Head of caudate nucleus (tissue), 42 donors: ENCODE measurements around the gene NRDE2.

Experiments used
- DNase-seq, 42 donors: peaks; one replicate each; pipeline versions ENCODE4 v3.0.0 to v3.0.0-alpha.2; 2020 to 2021; ENCODE audit warnings: mixed read lengths in 7 of 42
- intact Hi-C: fragments of 100-400 bp; cut with DNase I; formaldehyde crosslinking; loops from one replicate; pipeline ENCODE4 v1.15.0; 2022

NRDE2 gene

GRCh38 chr14:90302529-90303303 is 29.0 kb downstream of the NRDE2 start:
- DNase-seq = no peak
- intact Hi-C loops = loop anchor here (10.0 kb wide), 2 partner anchors 392 to 452 kb away; no protein-coding TSS in a partner anchor

- intact Hi-C loops = loop anchor here (10.0 kb wide), 2 partner anchors 393 to 453 kb away; no protein-coding TSS in a partner anchor
These were observed 30.1 kb downstream of the NRDE2 start for GRCh38 chr14:90301668-90302090.

GRCh38 chr14:90301122-90301521 is 30.6 kb downstream of the NRDE2 start:
- peak in 1 of 42 donors; percentile 38 for DNase-seq
- intact Hi-C loops = loop anchor here (10.0 kb wide), 2 partner anchors 394 to 454 kb away; no protein-coding TSS in a partner anchor

More at GRCh38 chr14:90301668-90302090, 30.1 kb downstream of the NRDE2 start:
- peak in 5 of 42 donors; percentile 27 to 64 (median 50) for DNase-seq

GRCh38 chr14:90300611-90301047 is 31.1 kb downstream of the NRDE2 start:
- peak in 4 of 42 donors; percentile 7 to 55 (median 33) for DNase-seq
- intact Hi-C loops = loop anchor here (10.0 kb wide), 2 partner anchors 394 to 454 kb away; no protein-coding TSS in a partner anchor

- no peak for DNase-seq
- intact Hi-C loops = no loop called here
These were observed 32.3 kb downstream of the NRDE2 start for GRCh38 chr14:90299408-90299807.

GRCh38 chr14:90297876-90298629 is 33.7 kb downstream of the NRDE2 start:
- peak in 1 of 42 donors; percentile 22 for DNase-seq
- intact Hi-C loops = no loop called here

GRCh38 chr14:90296641-90297040 is 35.1 kb downstream of the NRDE2 start:
- intact Hi-C loops = no loop called here
- peak in 3 of 42 donors; percentile 3 to 19 (median 16) for DNase-seq

GRCh38 chr14:90295870-90296516 is 35.7 kb downstream of the NRDE2 start:
- peak in 3 of 42 donors; percentile 6 to 40 (median 34) for DNase-seq
- intact Hi-C loops = no loop called here

GRCh38 chr14:90294872-90295271 is 36.9 kb downstream of the NRDE2 start:
- intact Hi-C loops = no loop called here
- peak in 1 of 42 donors; percentile 1 for DNase-seq

GRCh38 chr14:90293766-90294730 is 37.7 kb downstream of the NRDE2 start:
- intact Hi-C loops = no loop called here
- peak in 1 of 42 donors; percentile 1 for DNase-seq

- DNase-seq = no peak
- intact Hi-C loops = no loop called here
These were observed 40.0 kb downstream of the NRDE2 start for GRCh38 chr14:90291699-90292098.

- intact Hi-C loops = no loop called here
These were observed 41.3 kb downstream of the NRDE2 start for GRCh38 chr14:90290337-90291011.

GRCh38 chr14:90288651-90289355 is 42.9 kb downstream of the NRDE2 start:
- intact Hi-C loops = no loop called here
- DNase-seq = peak in 15 of 42 donors; percentile 25 to 59 (median 36)

More at GRCh38 chr14:90290337-90291011, 41.3 kb downstream of the NRDE2 start:
- peak in 1 of 42 donors; percentile 6 for DNase-seq

- intact Hi-C loops = no loop called here
- DNase-seq = peak in 35 of 42 donors; percentile 14 to 69 (median 51)
These were observed 44.0 kb downstream of the NRDE2 start for GRCh38 chr14:90287791-90288190.

- no peak for DNase-seq
These were observed 50.0 kb downstream of the NRDE2 start for GRCh38 chr14:90281756-90282155.

GRCh38 chr14:90281261-90281660 is 50.5 kb downstream of the NRDE2 start:
- intact Hi-C loops = no loop called here
- no peak for DNase-seq

More at GRCh38 chr14:90281756-90282155, 50.0 kb downstream of the NRDE2 start:
- intact Hi-C loops = no loop called here

- intact Hi-C loops = no loop called here
- DNase-seq = no peak
These were observed 51.6 kb downstream of the NRDE2 start for GRCh38 chr14:90280096-90280495.
